ENCODE measurements around the gene PPP2R1B. TPM values are rescaled to one million over a fixed set of nuclear protein-coding genes. Genes with fewer than 3 reads are reported as not detected.

The PPP2R1B gene
- total RNA-seq, 1 experiment from 2014 or later = 105 TPM

GRCh38 chr11:111762526-111762925, 3.7 kb downstream of the PPP2R1B start:
- Mint-ChIP-seq H3K4me1 (peaks cover 25 to 32% of the 10 kb centered on the region in 2 experiments), H3K27ac (no peak overlapping the region)

More at GRCh38 chr11:111762526-111762925, 3.7 kb downstream of the PPP2R1B start:
- Histone ChIP-seq H3K9ac (ENCODE audit: extremely low read depth, insufficient read length, low read length) (no peak overlapping the region), H3K56ac (ENCODE audit: insufficient read length, low read depth, low read length) (no peak overlapping the region), H3K79me2 (ENCODE audit: insufficient read depth, low read length) (0 out of 2 replicates have a peak, but pooled peaks cover 5% of the 10 kb centered on the region), H2AK5ac (ENCODE audit: insufficient read length, low read length) (no peak overlapping the region), H4K20me1 (ENCODE audit: control insufficient read depth, insufficient read depth, insufficient read length) (no peaks in the 10 kb centered on the region), H4K5ac (ENCODE audit: insufficient read length, low read depth, low read length) (no peak overlapping the region), H3K4me1 (ENCODE audit: insufficient read depth, low read length) (no peaks in the 10 kb centered on the region), H3K27ac (ENCODE audit: insufficient read length, low read depth, low read length) (no peak overlapping the region), H2BK12ac (ENCODE audit: insufficient read length, low read depth, low read length) (no peak overlapping the region), H4K8ac (replicated peaks; ENCODE audit: insufficient read length, low read depth, low read length) (no peak overlapping the region), H3K14ac (ENCODE audit: insufficient read depth, low read length) (no peak overlapping the region), H3K23me2 (ENCODE audit: insufficient read length, low read depth, low read length, poor library complexity, severe bottlenecking) (peaks cover 11% of the 10 kb centered on the region), H3T11ph (ENCODE audit: low read length) (no peak overlapping the region), H4K91ac (ENCODE audit: insufficient read length, low read depth, low read length) (no peak overlapping the region), H2BK120ac (ENCODE audit: low read depth, low read length, poor library complexity, severe bottlenecking) (no peak overlapping the region), H3K23ac (ENCODE audit: insufficient read length, low read depth, low read length) (no peak overlapping the region), H3K27me3 (ENCODE audit: insufficient read depth, low read length) (no peaks in the 10 kb centered on the region), H3K9me3 (ENCODE audit: control insufficient read depth, low read depth, low read length) (no peaks in the 10 kb centered on the region), H3K4ac (ENCODE audit: low read depth, low read length) (no peak overlapping the region), H2BK15ac (ENCODE audit: low read depth, low read length) (no peak overlapping the region), H2AFZ (ENCODE audit: low read length) (no peak overlapping the region), H2BK5ac (ENCODE audit: insufficient read length, low read length) (no peak overlapping the region), H3K18ac (ENCODE audit: insufficient read length, low read depth, low read length) (no peak overlapping the region), H3K79me1 (ENCODE audit: insufficient read depth, low read depth, low read length, poor library complexity, severe bottlenecking) (peaks cover 6% of the 10 kb centered on the region), H2BK20ac (ENCODE audit: low read depth, low read length, poor library complexity, severe bottlenecking) (no peak overlapping the region), H3K4me2 (ENCODE audit: insufficient read depth, insufficient read length, low read length) (no peak overlapping the region)
- Mint-ChIP-seq H3K27me3 (ENCODE audit: low read depth) (no peaks in the 10 kb centered on the region), H3K4me3 (no peak overlapping the region), H3K9me3 (no peaks in the 10 kb centered on the region), H3K36me3 (ENCODE audit: insufficient read depth in 1 of 3, low read depth in 3 of 3) (peaks cover 42 to 69% (median 66%) of the 10 kb centered on the region in 3 experiments)
- WGBS (ENCODE audit: extremely low coverage, insufficient read length, low lambda C conversion rate) = no CpG with 5 or more reads among the region's 5 CpGs
- TF ChIP-seq, protein P1, sequence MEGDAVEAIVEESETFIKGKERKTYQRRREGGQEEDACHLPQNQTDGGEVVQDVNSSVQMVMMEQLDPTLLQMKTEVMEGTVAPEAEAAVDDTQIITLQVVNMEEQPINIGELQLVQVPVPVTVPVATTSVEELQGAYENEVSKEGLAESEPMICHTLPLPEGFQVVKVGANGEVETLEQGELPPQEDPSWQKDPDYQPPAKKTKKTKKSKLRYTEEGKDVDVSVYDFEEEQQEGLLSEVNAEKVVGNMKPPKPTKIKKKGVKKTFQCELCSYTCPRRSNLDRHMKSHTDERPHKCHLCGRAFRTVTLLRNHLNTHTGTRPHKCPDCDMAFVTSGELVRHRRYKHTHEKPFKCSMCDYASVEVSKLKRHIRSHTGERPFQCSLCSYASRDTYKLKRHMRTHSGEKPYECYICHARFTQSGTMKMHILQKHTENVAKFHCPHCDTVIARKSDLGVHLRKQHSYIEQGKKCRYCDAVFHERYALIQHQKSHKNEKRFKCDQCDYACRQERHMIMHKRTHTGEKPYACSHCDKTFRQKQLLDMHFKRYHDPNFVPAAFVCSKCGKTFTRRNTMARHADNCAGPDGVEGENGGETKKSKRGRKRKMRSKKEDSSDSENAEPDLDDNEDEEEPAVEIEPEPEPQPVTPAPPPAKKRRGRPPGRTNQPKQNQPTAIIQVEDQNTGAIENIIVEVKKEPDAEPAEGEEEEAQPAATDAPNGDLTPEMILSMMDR (conservative IDR thresholded peaks at IDR 0.05) = no peak
- DNase-seq = no peak
